ENCODE data around the gene ZYG11A. TPM values are rescaled to one million over a fixed set of nuclear protein-coding genes. Genes with fewer than 3 reads are reported as not detected.

ZYG11A gene
- total and polyA plus RNA-seq, 2 of the 13 experiments (the other 11 are each of a cell fraction or from before 2014, with no cell fraction given) = not detected

DNA sequence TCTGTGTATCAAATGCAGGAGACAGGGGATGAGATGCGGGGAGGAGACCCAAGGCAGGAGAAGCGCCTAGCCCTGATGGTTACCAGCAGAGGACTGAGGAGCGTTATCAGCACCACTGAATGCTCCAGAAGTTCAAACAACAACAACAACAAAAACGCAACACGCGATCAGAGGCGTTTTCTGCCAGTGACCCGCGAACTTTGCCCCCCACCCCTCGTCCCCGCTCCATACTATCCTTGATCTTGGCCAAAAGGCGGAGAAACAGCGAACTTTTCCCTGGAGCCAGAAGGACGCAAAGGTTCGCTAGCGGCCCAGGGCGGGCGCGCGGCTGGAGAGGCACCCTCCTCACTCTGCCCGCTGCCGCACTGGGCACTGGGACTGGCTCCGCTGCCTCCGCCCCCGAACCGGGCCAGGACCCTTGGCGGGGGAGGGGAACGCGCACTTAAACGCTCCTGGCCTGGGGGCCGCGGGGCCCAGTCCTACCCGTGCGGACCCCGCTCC, 78.3 kb downstream of the ZYG11A start (continued):
- TF ChIP-seq CAMTA2 (CRISPR knock-in tag; IDR thresholded peaks at IDR 0.05; ENCODE audit: borderline replicate concordance) (no peak), PRPF4 (IDR thresholded peaks at IDR 0.05; ENCODE audit: low read depth, low read length, poor library complexity, severe bottlenecking) (no peak), HNRNPL (IDR thresholded peaks at IDR 0.05; ENCODE audit: low read depth, low read length) (peak; percentile 88), ZNF101 (CRISPR knock-in tag; IDR thresholded peaks at IDR 0.05; ENCODE audit: borderline replicate concordance, low read depth) (no peak), ZNF839 (CRISPR knock-in tag; IDR thresholded peaks at IDR 0.05; ENCODE audit: borderline replicate concordance) (no peak), GABPB1 (CRISPR knock-in tag; IDR thresholded peaks at IDR 0.05) (no peak), ZNF512B (CRISPR knock-in tag; IDR thresholded peaks at IDR 0.05; ENCODE audit: borderline replicate concordance) (no peak), ZNF230 (CRISPR knock-in tag; IDR thresholded peaks at IDR 0.05) (no peak), ZNF547 (CRISPR knock-in tag; IDR thresholded peaks at IDR 0.05) (no peak), ZNF776 (CRISPR knock-in tag; IDR thresholded peaks at IDR 0.05) (no peak), IRF1 (CRISPR knock-in tag; IDR thresholded peaks at IDR 0.05; ENCODE audit: low read depth) (no peak), ZNF710 (CRISPR knock-in tag; IDR thresholded peaks at IDR 0.05; ENCODE audit: borderline replicate concordance) (no peak), ZNF75D (CRISPR knock-in tag; IDR thresholded peaks at IDR 0.05; ENCODE audit: borderline replicate concordance) (no peak), NCOA5 (CRISPR knock-in tag; IDR thresholded peaks at IDR 0.05) (no peak), MZF1 (CRISPR knock-in tag; IDR thresholded peaks at IDR 0.05; ENCODE audit: borderline replicate concordance) (no peak), EZH2 (conservative IDR thresholded peaks at IDR 0.05; ENCODE audit: low read depth, low read length) (no peak), GABPA (IDR thresholded peaks at IDR 0.05; ENCODE audit: low read depth, low read length) (no peak), GABPA (CRISPR knock-in tag; IDR thresholded peaks at IDR 0.05; ENCODE audit: low read depth) (no peak), MTA3 (CRISPR knock-in tag; IDR thresholded peaks at IDR 0.05) (no peak), FOXC1 (CRISPR knock-in tag; IDR thresholded peaks at IDR 0.05; ENCODE audit: borderline replicate concordance) (no peak), JARID2 (CRISPR knock-in tag; IDR thresholded peaks at IDR 0.05; ENCODE audit: insufficient replicate concordance) (no peak), ISX (CRISPR knock-in tag; conservative IDR thresholded peaks at IDR 0.05) (no peak), ZNF556 (CRISPR knock-in tag; IDR thresholded peaks at IDR 0.05; ENCODE audit: borderline replicate concordance) (no peak)
- TF ChIP-seq, protein P1, sequence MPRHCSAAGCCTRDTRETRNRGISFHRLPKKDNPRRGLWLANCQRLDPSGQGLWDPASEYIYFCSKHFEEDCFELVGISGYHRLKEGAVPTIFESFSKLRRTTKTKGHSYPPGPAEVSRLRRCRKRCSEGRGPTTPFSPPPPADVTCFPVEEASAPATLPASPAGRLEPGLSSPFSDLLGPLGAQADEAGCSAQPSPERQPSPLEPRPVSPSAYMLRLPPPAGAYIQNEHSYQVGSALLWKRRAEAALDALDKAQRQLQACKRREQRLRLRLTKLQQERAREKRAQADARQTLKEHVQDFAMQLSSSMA (CRISPR knock-in tag; IDR thresholded peaks at IDR 0.05) = no peak
- TF ChIP-seq, protein P2, sequence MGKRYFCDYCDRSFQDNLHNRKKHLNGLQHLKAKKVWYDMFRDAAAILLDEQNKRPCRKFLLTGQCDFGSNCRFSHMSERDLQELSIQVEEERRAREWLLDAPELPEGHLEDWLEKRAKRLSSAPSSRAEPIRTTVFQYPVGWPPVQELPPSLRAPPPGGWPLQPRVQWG (CRISPR knock-in tag; IDR thresholded peaks at IDR 0.05; ENCODE audit: borderline replicate concordance, low read depth) = no peak

All from HepG2 (cell line).